WTC11 (cell line): ENCODE measurements around the gene PHOSPHO1. TPM values are rescaled to one million over a fixed set of nuclear protein-coding genes. Genes with fewer than 3 reads are reported as not detected.

Experiments used
- ATAC-seq: fragments of 200-7000 bp; cut with Tn5 transposase; 2 replicates; pipeline ENCODE4 v1.10.0; 2021; ENCODE audit warnings: mild to moderate bottlenecking, moderate library complexity
- CTCF ChIA-PET: fragments of 300-600 bp; sonication (Branson Sonifier 250); formaldehyde crosslinking; loops from one replicate; lab custom pipeline; 2021; ENCODE audit warnings: antibody characterized with exemption; lab: Charles Lee
- POLR2A ChIA-PET: fragments of 350-600 bp; sonication (Branson Sonifier 250); formaldehyde crosslinking; loops from one replicate; lab custom pipeline; 2021; ENCODE audit warnings: antibody characterized with exemption; lab: Charles Lee
- DNase-seq: peaks from one replicate; pipeline ENCODE4 v3.0.0; 2021; ENCODE audit warnings: low spot score
- H3K27ac Mint-ChIP-seq: 2 replicates; pipeline ENCODE4 v1.8.0; 2021; ENCODE audit warnings: mixed read lengths
- H3K27me3 Mint-ChIP-seq: 2 replicates; pipeline ENCODE4 v1.8.0; 2021; ENCODE audit warnings: low read depth, mild to moderate bottlenecking, moderate library complexity, mixed read lengths
- H3K36me3 Mint-ChIP-seq: 2 replicates; pipeline ENCODE4 v1.8.0; 2021; ENCODE audit warnings: mixed read lengths
- H3K4me1 Mint-ChIP-seq: 2 replicates; pipeline ENCODE4 v1.8.0; 2022; ENCODE audit warnings: mixed read lengths
- H3K4me3 Mint-ChIP-seq: 2 replicates; pipeline ENCODE4 v1.8.0; 2021; ENCODE audit warnings: mild to moderate bottlenecking, moderate library complexity, mixed read lengths
- H3K9me3 Mint-ChIP-seq: 2 replicates; pipeline ENCODE4 v1.8.0; 2021; ENCODE audit warnings: mixed read lengths
- CREB1 ChIP-seq: sonication (generic); formaldehyde crosslinking; IDR thresholded peaks from 2 replicates; pipeline ENCODE4 v1.8.0; 2023; ENCODE audit warnings: mild to moderate bottlenecking, missing genetic modification reagents
- FOXK1 ChIP-seq: sonication (generic); formaldehyde crosslinking; IDR thresholded peaks from 2 replicates; pipeline ENCODE4 v1.8.0; 2022; ENCODE audit warnings: mild to moderate bottlenecking, moderate library complexity, missing genetic modification reagents
- GRHL2 ChIP-seq: fragments of 250-450 bp; sonication (Bioruptor Pico); IDR thresholded peaks from 2 replicates; pipeline ENCODE4 v1.8.0; 2022; ENCODE audit warnings: mild to moderate bottlenecking, moderate library complexity; ENCODE audit not compliant: insufficient replicate concordance, severe bottlenecking
- GTF2I ChIP-seq: fragments of 250-450 bp; sonication (Bioruptor Pico); conservative IDR thresholded peaks from 2 replicates; pipeline ENCODE4 v1.4.0; 2021; ENCODE audit warnings: mild to moderate bottlenecking
- MXD4 ChIP-seq: fragments of 250-450 bp; sonication (Bioruptor Pico); IDR thresholded peaks from 2 replicates; pipeline ENCODE4 v1.8.0; 2021; ENCODE audit warnings: mild to moderate bottlenecking, moderate library complexity, borderline replicate concordance
- MYBL2 ChIP-seq: sonication (generic); formaldehyde crosslinking; IDR thresholded peaks from 2 replicates; pipeline ENCODE4 v1.8.1; 2023; ENCODE audit warnings: mild to moderate bottlenecking, moderate library complexity, missing genetic modification reagents
- total RNA-seq: library from RNA; stranded (reverse); gene quantifications from 3 replicates; pipeline ENCODE4 v1.2.3, GENCODE V29; 2021
- TF ChIP-seq, protein P1 (sequence below): sonication (generic); formaldehyde crosslinking; IDR thresholded peaks from 2 replicates; pipeline ENCODE4 v1.8.0; 2022; ENCODE audit warnings: missing genetic modification reagents
- TF ChIP-seq, protein P2 (sequence below): sonication (generic); formaldehyde crosslinking; IDR thresholded peaks from 2 replicates; pipeline ENCODE4 v1.8.0; 2022; ENCODE audit warnings: mild to moderate bottlenecking, missing genetic modification reagents
- TF ChIP-seq, protein P3 (sequence below): sonication (generic); formaldehyde crosslinking; conservative IDR thresholded peaks from 2 replicates; pipeline ENCODE4 v1.8.1; 2022; ENCODE audit warnings: mild to moderate bottlenecking, missing genetic modification reagents
- TF ChIP-seq, protein P4 (sequence below): sonication (generic); formaldehyde crosslinking; IDR thresholded peaks from 2 replicates; pipeline ENCODE4 v1.8.1; 2022; ENCODE audit warnings: low read depth, missing genetic modification reagents, borderline replicate concordance
- TF ChIP-seq, protein P5 (sequence below): sonication (generic); formaldehyde crosslinking; IDR thresholded peaks from 2 replicates; pipeline ENCODE4 v1.8.0; 2022; ENCODE audit warnings: mild to moderate bottlenecking, missing genetic modification reagents

The PHOSPHO1 gene
- total RNA-seq, 1 experiment from 2014 or later, result 0.81 TPM

DNA sequence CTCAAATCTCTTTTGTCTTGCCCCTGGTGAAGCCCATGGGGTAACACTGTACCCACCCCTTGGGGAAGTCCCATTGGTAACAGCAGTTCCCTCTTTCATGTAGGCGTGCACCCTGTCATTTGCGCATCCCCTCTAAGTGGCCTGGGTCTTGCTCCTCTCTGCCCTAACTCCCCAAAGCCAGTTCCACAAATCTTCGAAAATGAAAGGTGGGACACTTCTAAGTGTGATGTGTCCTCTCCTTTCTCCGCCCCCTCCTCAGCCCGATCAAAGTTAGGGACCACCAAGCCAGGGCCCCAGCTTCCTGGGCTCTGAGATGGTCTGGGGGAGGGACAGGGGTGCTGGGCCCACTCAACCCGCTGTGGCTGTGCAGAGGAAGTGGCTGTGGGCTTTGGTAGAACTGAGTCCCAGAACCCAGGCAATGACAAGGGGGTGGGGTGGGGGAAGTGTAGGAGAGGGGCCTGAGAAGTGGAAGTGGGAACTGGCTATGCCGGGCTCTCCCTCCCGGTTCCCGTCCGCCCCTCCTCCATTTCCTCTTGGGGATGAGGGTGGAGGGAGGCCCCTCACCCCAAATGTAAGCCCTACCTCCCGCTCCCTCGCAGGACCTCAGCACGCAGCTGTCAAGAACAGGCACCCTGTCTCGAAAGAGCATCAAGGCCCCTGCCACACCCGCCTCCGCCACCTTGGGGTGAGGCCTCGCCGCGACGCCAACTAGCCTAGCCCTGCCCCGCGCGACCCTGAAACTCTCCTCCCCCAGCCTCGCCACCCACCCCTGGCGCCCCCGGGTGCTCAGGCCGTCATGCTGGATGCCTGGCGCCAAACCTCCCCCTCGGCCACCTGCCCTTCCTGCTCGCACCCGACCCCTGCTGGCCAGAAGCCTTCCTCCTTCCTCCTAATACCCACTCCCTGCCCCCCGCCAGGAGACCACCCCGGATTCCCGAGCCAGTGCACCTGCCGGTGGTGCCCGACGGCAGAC lies 11.4 kb downstream of the PHOSPHO1 start (continued):
- TF ChIP-seq, protein P1, sequence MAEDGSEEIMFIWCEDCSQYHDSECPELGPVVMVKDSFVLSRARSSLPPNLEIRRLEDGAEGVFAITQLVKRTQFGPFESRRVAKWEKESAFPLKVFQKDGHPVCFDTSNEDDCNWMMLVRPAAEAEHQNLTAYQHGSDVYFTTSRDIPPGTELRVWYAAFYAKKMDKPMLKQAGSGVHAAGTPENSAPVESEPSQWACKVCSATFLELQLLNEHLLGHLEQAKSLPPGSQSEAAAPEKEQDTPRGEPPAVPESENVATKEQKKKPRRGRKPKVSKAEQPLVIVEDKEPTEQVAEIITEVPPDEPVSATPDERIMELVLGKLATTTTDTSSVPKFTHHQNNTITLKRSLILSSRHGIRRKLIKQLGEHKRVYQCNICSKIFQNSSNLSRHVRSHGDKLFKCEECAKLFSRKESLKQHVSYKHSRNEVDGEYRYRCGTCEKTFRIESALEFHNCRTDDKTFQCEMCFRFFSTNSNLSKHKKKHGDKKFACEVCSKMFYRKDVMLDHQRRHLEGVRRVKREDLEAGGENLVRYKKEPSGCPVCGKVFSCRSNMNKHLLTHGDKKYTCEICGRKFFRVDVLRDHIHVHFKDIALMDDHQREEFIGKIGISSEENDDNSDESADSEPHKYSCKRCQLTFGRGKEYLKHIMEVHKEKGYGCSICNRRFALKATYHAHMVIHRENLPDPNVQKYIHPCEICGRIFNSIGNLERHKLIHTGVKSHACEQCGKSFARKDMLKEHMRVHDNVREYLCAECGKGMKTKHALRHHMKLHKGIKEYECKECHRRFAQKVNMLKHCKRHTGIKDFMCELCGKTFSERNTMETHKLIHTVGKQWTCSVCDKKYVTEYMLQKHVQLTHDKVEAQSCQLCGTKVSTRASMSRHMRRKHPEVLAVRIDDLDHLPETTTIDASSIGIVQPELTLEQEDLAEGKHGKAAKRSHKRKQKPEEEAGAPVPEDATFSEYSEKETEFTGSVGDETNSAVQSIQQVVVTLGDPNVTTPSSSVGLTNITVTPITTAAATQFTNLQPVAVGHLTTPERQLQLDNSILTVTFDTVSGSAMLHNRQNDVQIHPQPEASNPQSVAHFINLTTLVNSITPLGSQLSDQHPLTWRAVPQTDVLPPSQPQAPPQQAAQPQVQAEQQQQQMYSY (CRISPR knock-in tag), result no peak
- TF ChIP-seq MYBL2, result no peak
- no peak for TF ChIP-seq GRHL2 (CRISPR knock-in tag)
- TF ChIP-seq, protein P2, sequence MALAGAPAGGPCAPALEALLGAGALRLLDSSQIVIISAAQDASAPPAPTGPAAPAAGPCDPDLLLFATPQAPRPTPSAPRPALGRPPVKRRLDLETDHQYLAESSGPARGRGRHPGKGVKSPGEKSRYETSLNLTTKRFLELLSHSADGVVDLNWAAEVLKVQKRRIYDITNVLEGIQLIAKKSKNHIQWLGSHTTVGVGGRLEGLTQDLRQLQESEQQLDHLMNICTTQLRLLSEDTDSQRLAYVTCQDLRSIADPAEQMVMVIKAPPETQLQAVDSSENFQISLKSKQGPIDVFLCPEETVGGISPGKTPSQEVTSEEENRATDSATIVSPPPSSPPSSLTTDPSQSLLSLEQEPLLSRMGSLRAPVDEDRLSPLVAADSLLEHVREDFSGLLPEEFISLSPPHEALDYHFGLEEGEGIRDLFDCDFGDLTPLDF (CRISPR knock-in tag), result no peak
- TF ChIP-seq CREB1, result no peak
- no peak for TF ChIP-seq FOXK1 (CRISPR knock-in tag)
- TF ChIP-seq, protein P3, sequence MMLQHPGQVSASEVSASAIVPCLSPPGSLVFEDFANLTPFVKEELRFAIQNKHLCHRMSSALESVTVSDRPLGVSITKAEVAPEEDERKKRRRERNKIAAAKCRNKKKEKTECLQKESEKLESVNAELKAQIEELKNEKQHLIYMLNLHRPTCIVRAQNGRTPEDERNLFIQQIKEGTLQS (CRISPR knock-in tag), result 0 out of 2 replicates have a peak, but pooled peaks have one; percentile 8
- TF ChIP-seq, protein P4, sequence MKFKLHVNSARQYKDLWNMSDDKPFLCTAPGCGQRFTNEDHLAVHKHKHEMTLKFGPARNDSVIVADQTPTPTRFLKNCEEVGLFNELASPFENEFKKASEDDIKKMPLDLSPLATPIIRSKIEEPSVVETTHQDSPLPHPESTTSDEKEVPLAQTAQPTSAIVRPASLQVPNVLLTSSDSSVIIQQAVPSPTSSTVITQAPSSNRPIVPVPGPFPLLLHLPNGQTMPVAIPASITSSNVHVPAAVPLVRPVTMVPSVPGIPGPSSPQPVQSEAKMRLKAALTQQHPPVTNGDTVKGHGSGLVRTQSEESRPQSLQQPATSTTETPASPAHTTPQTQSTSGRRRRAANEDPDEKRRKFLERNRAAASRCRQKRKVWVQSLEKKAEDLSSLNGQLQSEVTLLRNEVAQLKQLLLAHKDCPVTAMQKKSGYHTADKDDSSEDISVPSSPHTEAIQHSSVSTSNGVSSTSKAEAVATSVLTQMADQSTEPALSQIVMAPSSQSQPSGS, result no peak
- no peak for TF ChIP-seq GTF2I (CRISPR knock-in tag)
- no peak for TF ChIP-seq MXD4 (CRISPR knock-in tag)

DNA sequence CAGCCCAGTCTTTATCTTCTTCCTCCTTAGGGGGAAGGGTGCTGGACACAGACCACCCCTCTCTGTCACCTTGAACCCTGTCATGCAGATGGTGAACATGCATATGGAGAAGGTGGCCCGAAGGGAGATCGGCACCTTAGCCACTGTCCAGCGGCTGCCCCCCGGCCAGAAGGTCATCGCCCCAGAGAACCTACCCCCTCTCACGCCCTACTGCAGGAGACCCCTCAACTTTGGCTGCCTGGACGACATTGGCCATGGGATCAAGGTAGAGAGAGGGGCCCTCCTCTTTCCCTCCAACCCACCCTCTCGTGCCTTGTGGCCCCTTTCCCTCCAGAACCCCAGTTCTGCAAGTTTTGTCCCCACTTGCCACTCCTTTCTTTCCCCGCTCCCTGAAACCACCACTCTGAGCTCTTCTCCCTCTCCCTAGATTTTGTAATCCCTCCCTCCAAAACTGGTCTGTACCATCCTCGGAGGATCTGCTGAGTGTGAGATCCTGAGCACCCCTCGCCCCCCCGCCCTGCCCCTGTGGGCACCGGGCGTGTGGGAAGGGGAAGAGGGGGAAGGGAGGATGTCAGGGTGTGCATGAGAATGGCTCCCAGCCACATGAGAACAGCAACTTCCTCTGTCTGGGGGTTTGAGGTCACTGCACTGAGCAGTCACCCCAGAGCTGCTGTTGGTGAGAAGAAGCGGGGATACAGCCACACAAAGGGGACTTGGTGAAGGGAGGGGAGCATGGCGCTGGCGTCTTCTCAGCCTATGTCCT lies 12.8 kb downstream of the PHOSPHO1 start:
- TF ChIP-seq, protein P5, sequence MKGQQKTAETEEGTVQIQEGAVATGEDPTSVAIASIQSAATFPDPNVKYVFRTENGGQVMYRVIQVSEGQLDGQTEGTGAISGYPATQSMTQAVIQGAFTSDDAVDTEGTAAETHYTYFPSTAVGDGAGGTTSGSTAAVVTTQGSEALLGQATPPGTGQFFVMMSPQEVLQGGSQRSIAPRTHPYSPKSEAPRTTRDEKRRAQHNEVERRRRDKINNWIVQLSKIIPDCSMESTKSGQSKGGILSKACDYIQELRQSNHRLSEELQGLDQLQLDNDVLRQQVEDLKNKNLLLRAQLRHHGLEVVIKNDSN (CRISPR knock-in tag), result no peak
- TF ChIP-seq, all 79 proteins: peak for 0
- Mint-ChIP-seq H3K4me3 (no peak overlapping the region), H3K36me3 (no peaks in the 10 kb centered on the region), H3K27ac (no peak overlapping the region; the same call in 1 of the 2 replicates), H3K9me3 (no peaks in the 10 kb centered on the region), H3K4me1 (peaks cover 32% of the 10 kb centered on the region), H3K27me3 (peaks cover 22% of the 10 kb centered on the region)
- CTCF ChIA-PET, result interaction anchor here (0.6 to 1.3 kb wide), 5 partner anchors 9 to 257 kb away, joined by 3 to 5 read pairs (median 3); no protein-coding TSS in a partner anchor
- ATAC-seq (peak; percentile 17), DNase-seq (no peak)
- POLR2A ChIA-PET, result no interaction called here
